SU-DHL-6 (cell line): ENCODE data around the gene IL36G.

ENCODE experiments used
- H2AFZ ChIP-seq: fragments of 200-600 bp; sonication (generic); 2 replicates; pipeline ENCODE4 v1.6.1; 2014; ENCODE audit warnings: low read depth, mild to moderate bottlenecking, moderate library complexity, mixed read lengths, antibody characterized with exemption, low read length; ENCODE audit not compliant: severe bottlenecking
- H3F3A ChIP-seq: fragments of 200-600 bp; shearing (Covaris generic); 2 replicates; pipeline ENCODE4 v1.6.0; 2016; ENCODE audit warnings: antibody characterized with exemption, mild to moderate bottlenecking; ENCODE audit not compliant: insufficient read depth
- H3K27ac ChIP-seq: fragments of 200-600 bp; sonication (generic); 2 replicates; pipeline ENCODE4 v1.5.1; 2016; ENCODE audit warnings: low read depth, mild to moderate bottlenecking, low read length, moderate library complexity, mixed read lengths
- H3K27me3 ChIP-seq: fragments of 200-600 bp; sonication (generic), shearing (Covaris generic); 2 replicates; pipeline ENCODE4 v1.6.0; 2014; ENCODE audit warnings: mild to moderate bottlenecking, low read length
- H3K36me3 ChIP-seq: fragments of 200-600 bp; sonication (generic); 2 replicates; pipeline ENCODE4 v1.6.1; 2014; ENCODE audit warnings: mild to moderate bottlenecking, low read length, mixed read lengths
- H3K4me2 ChIP-seq: fragments of 300-600, 200-600 bp; shearing (Covaris generic), sonication (generic); 2 replicates; pipeline ENCODE4 v1.6.0; 2014; ENCODE audit warnings: low read length, low read depth, mild to moderate bottlenecking; ENCODE audit not compliant: poor library complexity, severe bottlenecking
- H3K4me3 ChIP-seq: fragments of 200-600 bp; sonication (generic); 2 replicates; pipeline ENCODE4 v1.5.1; 2014; ENCODE audit warnings: antibody characterized with exemption, low read length, mild to moderate bottlenecking, mixed read lengths; ENCODE audit not compliant: insufficient read depth, poor library complexity, severe bottlenecking
- H3K79me2 ChIP-seq: fragments of 200-600 bp; sonication (generic); 2 replicates; pipeline ENCODE4 v1.6.1; 2014; ENCODE audit warnings: mild to moderate bottlenecking, low read length, moderate library complexity; ENCODE audit not compliant: insufficient read depth
- H3K9ac ChIP-seq: fragments of 200-600 bp; sonication (generic); 2 replicates; pipeline ENCODE4 v1.7.0; 2014; ENCODE audit warnings: mild to moderate bottlenecking, low read length
- H3K9me2 ChIP-seq: fragments of 200-600 bp; sonication (generic); replicated peaks from 2 replicates; pipeline ENCODE4 v1.6.1; 2014; ENCODE audit warnings: low read length; ENCODE audit not compliant: insufficient read depth
- H3K9me3 ChIP-seq: fragments of 200-600 bp; sonication (generic); 2 replicates; pipeline ENCODE4 v1.6.1; 2014; ENCODE audit warnings: low read length, mixed read lengths; ENCODE audit not compliant: insufficient read depth
- H4K20me1 ChIP-seq: fragments of 200-600 bp; sonication (generic); 2 replicates; pipeline ENCODE4 v1.6.1; 2014; ENCODE audit warnings: low read depth, mild to moderate bottlenecking, antibody characterized with exemption, low read length, moderate library complexity, mixed read lengths
- EZH2phosphoT487 ChIP-seq: fragments of 200-600 bp; sonication (generic), shearing (Covaris generic); conservative IDR thresholded peaks from 2 replicates; pipeline ENCODE4 v1.6.1; 2018; ENCODE audit warnings: mild to moderate bottlenecking, antibody characterized with exemption, low read length, moderate library complexity, mixed read lengths
- TF ChIP-seq, protein P1 (sequence below): fragments of 200-600 bp; sonication (generic); IDR thresholded peaks from one replicate; pipeline ENCODE4 v1.5.1; 2017; ENCODE audit warnings: antibody characterized with exemption, mild to moderate bottlenecking, low read length, moderate library complexity; ENCODE audit not compliant: insufficient read depth, poor library complexity, severe bottlenecking

Gene IL36G

DNA sequence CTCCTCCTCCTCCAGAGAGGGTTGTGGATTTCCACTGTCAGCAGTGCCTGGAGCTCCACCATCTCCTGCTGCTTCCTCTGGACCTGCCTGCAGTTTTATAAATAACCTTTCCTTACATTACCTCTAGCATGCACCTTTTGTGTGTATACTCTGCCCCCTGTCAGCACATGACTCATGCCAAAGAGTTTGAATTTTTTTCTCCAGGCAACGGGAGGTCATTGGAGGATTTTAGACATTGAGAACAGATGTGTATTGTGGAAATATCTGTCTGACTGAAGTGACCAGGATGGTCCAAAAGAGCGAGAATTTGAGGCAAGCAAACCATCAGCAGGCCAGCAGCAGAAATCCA, 35.2 kb upstream of the IL36G start:
- TF ChIP-seq, protein P1, sequence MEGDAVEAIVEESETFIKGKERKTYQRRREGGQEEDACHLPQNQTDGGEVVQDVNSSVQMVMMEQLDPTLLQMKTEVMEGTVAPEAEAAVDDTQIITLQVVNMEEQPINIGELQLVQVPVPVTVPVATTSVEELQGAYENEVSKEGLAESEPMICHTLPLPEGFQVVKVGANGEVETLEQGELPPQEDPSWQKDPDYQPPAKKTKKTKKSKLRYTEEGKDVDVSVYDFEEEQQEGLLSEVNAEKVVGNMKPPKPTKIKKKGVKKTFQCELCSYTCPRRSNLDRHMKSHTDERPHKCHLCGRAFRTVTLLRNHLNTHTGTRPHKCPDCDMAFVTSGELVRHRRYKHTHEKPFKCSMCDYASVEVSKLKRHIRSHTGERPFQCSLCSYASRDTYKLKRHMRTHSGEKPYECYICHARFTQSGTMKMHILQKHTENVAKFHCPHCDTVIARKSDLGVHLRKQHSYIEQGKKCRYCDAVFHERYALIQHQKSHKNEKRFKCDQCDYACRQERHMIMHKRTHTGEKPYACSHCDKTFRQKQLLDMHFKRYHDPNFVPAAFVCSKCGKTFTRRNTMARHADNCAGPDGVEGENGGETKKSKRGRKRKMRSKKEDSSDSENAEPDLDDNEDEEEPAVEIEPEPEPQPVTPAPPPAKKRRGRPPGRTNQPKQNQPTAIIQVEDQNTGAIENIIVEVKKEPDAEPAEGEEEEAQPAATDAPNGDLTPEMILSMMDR: no peak
- no peak for TF ChIP-seq EZH2phosphoT487
- H3K4me3 ChIP-seq: no peak overlapping the region
- no peak overlapping the region for H3K27ac ChIP-seq
- H3K79me2 ChIP-seq: no peaks in the 10 kb centered on the region
- no peaks in the 10 kb centered on the region for H3K9me2 ChIP-seq
- no peaks in the 10 kb centered on the region for H3F3A ChIP-seq
- no peaks in the 10 kb centered on the region for H4K20me1 ChIP-seq
- peaks cover 14% of the 10 kb centered on the region; the same call in 1 of the 2 replicates for H3K9me3 ChIP-seq
- H2AFZ ChIP-seq: no peak overlapping the region
- no peaks in the 10 kb centered on the region for H3K27me3 ChIP-seq
- H3K36me3 ChIP-seq: no peaks in the 10 kb centered on the region
- no peak overlapping the region for H3K9ac ChIP-seq
- no peak overlapping the region for H3K4me2 ChIP-seq

DNA sequence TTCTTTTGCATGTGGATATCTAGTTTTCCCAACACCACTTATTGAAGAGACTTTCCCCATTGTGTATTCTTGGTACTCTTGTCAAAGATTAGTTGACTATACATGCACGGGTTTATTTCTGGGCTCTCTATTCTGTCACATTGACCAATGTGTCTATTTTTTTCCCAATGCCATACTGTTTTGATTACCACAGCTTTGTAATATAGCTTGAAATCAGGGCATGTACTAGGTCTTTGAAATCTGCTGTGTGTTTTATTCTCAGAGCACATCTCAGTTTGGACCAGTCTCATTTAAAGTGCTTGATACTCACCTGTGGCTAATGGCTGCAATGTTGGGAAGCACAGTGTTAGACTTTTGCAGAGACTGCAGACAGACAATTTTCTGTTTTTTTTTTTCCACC, 32.8 kb upstream of the IL36G start:
- Histone ChIP-seq H3K36me3 (no peaks in the 10 kb centered on the region), H3F3A (no peaks in the 10 kb centered on the region), H2AFZ (no peak overlapping the region), H3K27ac (no peak overlapping the region), H3K27me3 (no peaks in the 10 kb centered on the region), H3K9ac (no peak overlapping the region), H3K79me2 (no peaks in the 10 kb centered on the region), H4K20me1 (no peaks in the 10 kb centered on the region), H3K9me3 (peaks cover 14% of the 10 kb centered on the region; the same call in 1 of the 2 replicates), H3K4me2 (no peak overlapping the region), H3K4me3 (no peak overlapping the region), H3K9me2 (no peaks in the 10 kb centered on the region)
- TF ChIP-seq, protein P1: no peak
- TF ChIP-seq EZH2phosphoT487: no peak

DNA sequence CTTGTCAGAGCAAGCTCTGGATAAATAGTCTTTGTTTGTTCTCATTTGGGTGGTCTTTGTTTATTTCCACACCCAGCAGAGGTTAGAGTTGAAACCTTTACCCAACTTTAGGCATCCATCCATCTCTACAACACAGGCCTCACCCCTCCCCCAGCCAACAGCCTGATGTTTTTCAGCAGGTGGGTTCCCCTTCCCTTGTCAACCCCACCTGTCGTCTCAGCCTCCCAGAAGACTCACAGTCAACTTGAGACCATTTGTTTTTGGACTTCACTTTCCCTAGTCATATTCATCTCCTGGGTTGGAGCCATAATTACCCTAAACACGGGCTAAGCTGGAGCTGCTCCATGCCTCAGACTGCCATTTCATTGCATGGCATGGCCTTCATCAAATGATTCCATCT, 31.7 kb upstream of the IL36G start:
- H4K20me1 ChIP-seq: no peaks in the 10 kb centered on the region
- peaks cover 14% of the 10 kb centered on the region; the same call in 1 of the 2 replicates for H3K9me3 ChIP-seq
- H2AFZ ChIP-seq: no peak overlapping the region
- H3K79me2 ChIP-seq: no peaks in the 10 kb centered on the region
- H3K4me2 ChIP-seq: no peak overlapping the region
- H3K27me3 ChIP-seq: no peaks in the 10 kb centered on the region
- no peaks in the 10 kb centered on the region for H3F3A ChIP-seq
- no peak overlapping the region for H3K4me3 ChIP-seq
- no peak overlapping the region for H3K9ac ChIP-seq
- no peaks in the 10 kb centered on the region for H3K9me2 ChIP-seq
- H3K27ac ChIP-seq: no peak overlapping the region
- H3K36me3 ChIP-seq: no peaks in the 10 kb centered on the region
- TF ChIP-seq, protein P1: no peak
- TF ChIP-seq EZH2phosphoT487: no peak

DNA sequence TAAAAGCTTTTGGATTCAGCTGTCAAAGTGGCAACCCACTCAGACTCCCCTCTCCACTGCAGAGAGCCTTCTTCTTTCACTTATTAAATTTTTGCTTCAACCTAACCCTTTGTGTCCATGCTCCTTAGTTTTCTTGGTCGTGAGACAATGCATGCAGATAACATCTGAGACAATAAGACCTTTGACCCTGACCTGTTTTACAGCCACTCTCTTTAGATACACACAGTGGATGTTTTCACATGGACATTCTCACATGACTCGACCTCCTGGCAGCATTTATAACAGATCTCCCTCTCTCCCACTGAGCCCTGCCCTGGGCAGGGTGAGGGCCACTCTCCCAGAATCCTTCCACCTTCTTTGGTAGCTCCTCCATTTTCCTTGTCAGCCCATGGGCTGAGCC, 30.4 kb upstream of the IL36G start:
- TF ChIP-seq EZH2phosphoT487: no peak
- TF ChIP-seq, protein P1: no peak
- Histone ChIP-seq H3K27ac (no peak overlapping the region), H3K9ac (no peak overlapping the region), H3K79me2 (no peaks in the 10 kb centered on the region), H3F3A (no peaks in the 10 kb centered on the region), H3K27me3 (no peaks in the 10 kb centered on the region), H3K36me3 (no peaks in the 10 kb centered on the region), H3K4me2 (no peak overlapping the region), H3K9me3 (peaks cover 19% of the 10 kb centered on the region; the same call in 1 of the 2 replicates), H3K9me2 (no peaks in the 10 kb centered on the region), H2AFZ (no peak overlapping the region), H3K4me3 (no peak overlapping the region), H4K20me1 (no peaks in the 10 kb centered on the region)
